ENCODE results near the gene CBX8. TPM values are rescaled to one million over a fixed set of nuclear protein-coding genes. Genes with fewer than 3 reads are reported as not detected.

The CBX8 gene
- total and polyA plus RNA-seq, 2 of the 13 experiments (the other 11 are each of a cell fraction or from before 2014, with no cell fraction given): 0.34 to 12.6 TPM

DNA sequence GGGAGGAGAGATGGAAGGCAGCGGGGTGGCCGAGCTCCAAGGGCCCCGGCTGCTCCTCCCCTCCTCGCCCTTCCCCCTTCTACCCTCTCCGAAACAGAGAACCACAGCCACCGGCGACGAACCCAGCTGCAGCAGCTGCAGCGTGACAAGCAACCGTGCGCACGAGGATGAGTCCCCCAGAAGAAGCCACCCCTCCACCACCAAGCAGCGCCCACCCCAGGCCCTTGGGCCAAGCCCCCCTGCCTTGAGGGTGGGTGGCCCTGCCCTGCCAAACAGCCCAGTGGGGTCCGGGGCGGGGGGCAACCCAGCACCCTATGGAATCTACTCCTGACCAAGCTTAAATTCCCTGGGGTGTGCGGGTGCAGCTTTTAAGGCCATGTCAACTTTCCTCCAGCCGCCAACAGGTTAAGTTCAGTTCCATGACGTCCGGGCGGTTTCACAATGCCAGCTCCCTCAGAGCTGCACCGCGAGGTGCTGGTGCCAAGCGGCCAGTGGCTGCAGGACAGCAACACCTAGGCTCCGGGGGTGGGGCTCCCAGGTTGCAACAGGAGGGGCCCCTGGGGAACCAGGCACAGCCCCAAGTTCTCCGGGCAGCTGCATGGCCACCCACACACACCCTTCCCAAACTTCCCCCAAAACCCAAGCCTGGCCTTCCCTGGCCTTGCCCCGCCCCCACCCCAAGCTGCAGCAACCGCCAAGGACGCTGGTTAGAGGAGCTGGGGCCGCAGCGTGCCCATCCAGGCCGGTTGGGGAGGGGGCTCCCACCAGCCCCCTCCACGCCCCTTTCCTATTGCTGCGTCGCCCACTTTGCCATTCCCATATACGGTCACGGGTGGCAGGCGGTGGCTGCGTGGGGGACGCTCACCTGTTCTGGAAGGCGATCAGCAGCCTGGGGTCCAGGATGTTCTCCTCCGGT, 40.4 kb upstream of the CBX8 start (continued):
- TF ChIP-seq, protein P1, sequence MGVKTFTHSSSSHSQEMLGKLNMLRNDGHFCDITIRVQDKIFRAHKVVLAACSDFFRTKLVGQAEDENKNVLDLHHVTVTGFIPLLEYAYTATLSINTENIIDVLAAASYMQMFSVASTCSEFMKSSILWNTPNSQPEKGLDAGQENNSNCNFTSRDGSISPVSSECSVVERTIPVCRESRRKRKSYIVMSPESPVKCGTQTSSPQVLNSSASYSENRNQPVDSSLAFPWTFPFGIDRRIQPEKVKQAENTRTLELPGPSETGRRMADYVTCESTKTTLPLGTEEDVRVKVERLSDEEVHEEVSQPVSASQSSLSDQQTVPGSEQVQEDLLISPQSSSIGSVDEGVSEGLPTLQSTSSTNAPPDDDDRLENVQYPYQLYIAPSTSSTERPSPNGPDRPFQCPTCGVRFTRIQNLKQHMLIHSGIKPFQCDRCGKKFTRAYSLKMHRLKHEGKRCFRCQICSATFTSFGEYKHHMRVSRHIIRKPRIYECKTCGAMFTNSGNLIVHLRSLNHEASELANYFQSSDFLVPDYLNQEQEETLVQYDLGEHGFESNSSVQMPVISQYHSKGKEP (CRISPR knock-in tag; IDR thresholded peaks at IDR 0.05): no peak
- TF ChIP-seq ZBTB7B (CRISPR knock-in tag; IDR thresholded peaks at IDR 0.05): no peak
- TF ChIP-seq GABPB1 (CRISPR knock-in tag; IDR thresholded peaks at IDR 0.05): no peak; the same call in 1 of the 2 replicates
- TF ChIP-seq ZNF34 (CRISPR knock-in tag; IDR thresholded peaks at IDR 0.05; ENCODE audit: borderline replicate concordance): no peak
- 0 out of 2 replicates have a peak, but pooled peaks have one; percentile 29 for TF ChIP-seq NFATC3 (CRISPR knock-in tag; IDR thresholded peaks at IDR 0.05)
- TF ChIP-seq, protein P2, sequence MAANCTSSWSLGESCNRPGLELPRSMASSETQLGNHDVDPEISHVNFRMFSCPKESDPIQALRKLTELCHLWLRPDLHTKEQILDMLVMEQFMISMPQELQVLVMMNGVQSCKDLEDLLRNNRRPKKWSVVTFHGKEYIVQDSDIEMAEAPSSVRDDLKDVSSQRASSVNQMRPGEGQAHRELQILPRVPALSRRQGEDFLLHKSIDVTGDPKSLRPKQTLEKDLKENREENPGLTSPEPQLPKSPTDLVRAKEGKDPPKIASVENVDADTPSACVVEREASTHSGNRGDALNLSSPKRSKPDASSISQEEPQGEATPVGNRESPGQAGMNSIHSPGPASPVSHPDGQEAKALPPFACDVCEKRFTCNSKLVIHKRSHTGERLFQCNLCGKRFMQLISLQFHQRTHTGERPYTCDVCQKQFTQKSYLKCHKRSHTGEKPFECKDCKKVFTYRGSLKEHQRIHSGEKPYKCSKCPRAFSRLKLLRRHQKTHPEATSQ (CRISPR knock-in tag; IDR thresholded peaks at IDR 0.05; ENCODE audit: borderline replicate concordance): no peak
- TF ChIP-seq KMT2A (CRISPR knock-in tag; IDR thresholded peaks at IDR 0.05): no peak
- no peak for TF ChIP-seq PHB2 (IDR thresholded peaks at IDR 0.05; ENCODE audit: partially characterized antibody)
- no peak for TF ChIP-seq ZNF777 (CRISPR knock-in tag; IDR thresholded peaks at IDR 0.05)
- TF ChIP-seq EED (CRISPR knock-in tag; IDR thresholded peaks at IDR 0.05): 0 out of 2 replicates have a peak, but pooled peaks have one; percentile 17
- no peak; the same call in 1 of the 2 replicates for TF ChIP-seq ZSCAN20 (CRISPR knock-in tag; IDR thresholded peaks at IDR 0.05; ENCODE audit: borderline replicate concordance)
- TF ChIP-seq, protein P3, sequence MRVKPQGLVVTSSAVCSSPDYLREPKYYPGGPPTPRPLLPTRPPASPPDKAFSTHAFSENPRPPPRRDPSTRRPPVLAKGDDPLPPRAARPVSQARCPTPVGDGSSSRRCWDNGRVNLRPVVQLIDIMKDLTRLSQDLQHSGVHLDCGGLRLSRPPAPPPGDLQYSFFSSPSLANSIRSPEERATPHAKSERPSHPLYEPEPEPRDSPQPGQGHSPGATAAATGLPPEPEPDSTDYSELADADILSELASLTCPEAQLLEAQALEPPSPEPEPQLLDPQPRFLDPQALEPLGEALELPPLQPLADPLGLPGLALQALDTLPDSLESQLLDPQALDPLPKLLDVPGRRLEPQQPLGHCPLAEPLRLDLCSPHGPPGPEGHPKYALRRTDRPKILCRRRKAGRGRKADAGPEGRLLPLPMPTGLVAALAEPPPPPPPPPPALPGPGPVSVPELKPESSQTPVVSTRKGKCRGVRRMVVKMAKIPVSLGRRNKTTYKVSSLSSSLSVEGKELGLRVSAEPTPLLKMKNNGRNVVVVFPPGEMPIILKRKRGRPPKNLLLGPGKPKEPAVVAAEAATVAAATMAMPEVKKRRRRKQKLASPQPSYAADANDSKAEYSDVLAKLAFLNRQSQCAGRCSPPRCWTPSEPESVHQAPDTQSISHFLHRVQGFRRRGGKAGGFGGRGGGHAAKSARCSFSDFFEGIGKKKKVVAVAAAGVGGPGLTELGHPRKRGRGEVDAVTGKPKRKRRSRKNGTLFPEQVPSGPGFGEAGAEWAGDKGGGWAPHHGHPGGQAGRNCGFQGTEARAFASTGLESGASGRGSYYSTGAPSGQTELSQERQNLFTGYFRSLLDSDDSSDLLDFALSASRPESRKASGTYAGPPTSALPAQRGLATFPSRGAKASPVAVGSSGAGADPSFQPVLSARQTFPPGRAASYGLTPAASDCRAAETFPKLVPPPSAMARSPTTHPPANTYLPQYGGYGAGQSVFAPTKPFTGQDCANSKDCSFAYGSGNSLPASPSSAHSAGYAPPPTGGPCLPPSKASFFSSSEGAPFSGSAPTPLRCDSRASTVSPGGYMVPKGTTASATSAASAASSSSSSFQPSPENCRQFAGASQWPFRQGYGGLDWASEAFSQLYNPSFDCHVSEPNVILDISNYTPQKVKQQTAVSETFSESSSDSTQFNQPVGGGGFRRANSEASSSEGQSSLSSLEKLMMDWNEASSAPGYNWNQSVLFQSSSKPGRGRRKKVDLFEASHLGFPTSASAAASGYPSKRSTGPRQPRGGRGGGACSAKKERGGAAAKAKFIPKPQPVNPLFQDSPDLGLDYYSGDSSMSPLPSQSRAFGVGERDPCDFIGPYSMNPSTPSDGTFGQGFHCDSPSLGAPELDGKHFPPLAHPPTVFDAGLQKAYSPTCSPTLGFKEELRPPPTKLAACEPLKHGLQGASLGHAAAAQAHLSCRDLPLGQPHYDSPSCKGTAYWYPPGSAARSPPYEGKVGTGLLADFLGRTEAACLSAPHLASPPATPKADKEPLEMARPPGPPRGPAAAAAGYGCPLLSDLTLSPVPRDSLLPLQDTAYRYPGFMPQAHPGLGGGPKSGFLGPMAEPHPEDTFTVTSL (CRISPR knock-in tag; IDR thresholded peaks at IDR 0.05; ENCODE audit: borderline replicate concordance): no peak
- TF ChIP-seq FIP1L1 (IDR thresholded peaks at IDR 0.05; ENCODE audit: borderline replicate concordance, insufficient read depth, low read depth, low read length): no peak
- TF ChIP-seq, protein P4, sequence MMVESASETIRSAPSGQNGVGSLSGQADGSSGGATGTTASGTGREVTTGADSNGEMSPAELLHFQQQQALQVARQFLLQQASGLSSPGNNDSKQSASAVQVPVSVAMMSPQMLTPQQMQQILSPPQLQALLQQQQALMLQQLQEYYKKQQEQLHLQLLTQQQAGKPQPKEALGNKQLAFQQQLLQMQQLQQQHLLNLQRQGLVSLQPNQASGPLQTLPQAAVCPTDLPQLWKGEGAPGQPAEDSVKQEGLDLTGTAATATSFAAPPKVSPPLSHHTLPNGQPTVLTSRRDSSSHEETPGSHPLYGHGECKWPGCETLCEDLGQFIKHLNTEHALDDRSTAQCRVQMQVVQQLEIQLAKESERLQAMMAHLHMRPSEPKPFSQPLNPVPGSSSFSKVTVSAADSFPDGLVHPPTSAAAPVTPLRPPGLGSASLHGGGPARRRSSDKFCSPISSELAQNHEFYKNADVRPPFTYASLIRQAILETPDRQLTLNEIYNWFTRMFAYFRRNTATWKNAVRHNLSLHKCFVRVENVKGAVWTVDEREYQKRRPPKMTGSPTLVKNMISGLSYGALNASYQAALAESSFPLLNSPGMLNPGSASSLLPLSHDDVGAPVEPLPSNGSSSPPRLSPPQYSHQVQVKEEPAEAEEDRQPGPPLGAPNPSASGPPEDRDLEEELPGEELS (CRISPR knock-in tag; IDR thresholded peaks at IDR 0.05): peak; percentile 26; the same call in 1 of the 2 replicates
- peak; percentile 33; the same call in 1 of the 2 replicates for TF ChIP-seq TFAP4 (IDR thresholded peaks at IDR 0.05; ENCODE audit: borderline replicate concordance, low read depth)
- TF ChIP-seq IRX3 (CRISPR knock-in tag; IDR thresholded peaks at IDR 0.05; ENCODE audit: borderline replicate concordance, low read depth): no peak

Measured in HepG2 (cell line).